ENCODE data around the gene DDIAS. TPM values are rescaled to one million over a fixed set of nuclear protein-coding genes. Genes with fewer than 3 reads are reported as not detected.
"Not testable (repeated sequence)": the region's sequence is repeated elsewhere in the genome, so short reads cannot be mapped to it uniquely, and the experiment has no call there.

Gene DDIAS
- polyA plus RNA-seq, 1 donor from 2014 or later = 0.26 TPM

DNA sequence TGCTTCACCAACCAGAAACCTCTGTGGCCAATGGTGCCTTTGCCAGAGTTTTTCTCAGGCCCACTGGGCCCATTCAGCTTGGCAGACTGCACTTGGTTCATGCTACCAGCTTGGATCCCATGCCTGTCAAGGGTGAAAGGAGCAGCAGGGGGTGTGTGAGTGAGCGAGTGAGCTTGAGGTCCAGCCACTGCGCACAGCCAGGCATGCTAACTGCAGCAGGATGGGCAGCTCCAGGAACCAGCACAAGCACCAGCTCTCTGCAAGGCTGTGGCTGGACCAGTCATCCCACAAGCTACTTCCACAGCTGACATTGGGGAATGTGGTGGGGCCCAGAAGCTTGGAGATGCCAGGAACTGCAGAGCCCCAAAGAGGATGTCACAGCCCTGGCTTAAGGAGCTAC, 40.8 kb downstream of the DDIAS start:
- TF ChIP-seq EZH2 (IDR thresholded peaks at IDR 0.05; ENCODE audit: borderline replicate concordance, insufficient read depth, low read length, poor library complexity, severe bottlenecking) = no peak
- no peak for TF ChIP-seq REST (IDR thresholded peaks at IDR 0.05; ENCODE audit: borderline replicate concordance)
- no peak for TF ChIP-seq MXI1 (conservative IDR thresholded peaks at IDR 0.05; ENCODE audit: poor library complexity, severe bottlenecking)
- Histone ChIP-seq H4K20me1 (ENCODE audit: insufficient read depth) (no peaks in the 10 kb centered on the region), H3K9me2 (ENCODE audit: insufficient read depth, low read length) (no peaks in the 10 kb centered on the region), H2AFZ (ENCODE audit: low read depth, low read length) (no peak overlapping the region), H3K9ac (ENCODE audit: low read length) (no peak overlapping the region), H3K36me3 (ENCODE audit: insufficient read depth, low read length) (no peaks in the 10 kb centered on the region), H3K9me3 (ENCODE audit: low read length) (no peaks in the 10 kb centered on the region), H3K79me2 (replicated peaks; ENCODE audit: insufficient read depth, low read length) (no peaks in the 10 kb centered on the region), H3F3A (ENCODE audit: insufficient read depth, low read length, poor library complexity, severe bottlenecking) (no peaks in the 10 kb centered on the region), H3K27me3 (ENCODE audit: insufficient read depth, low read depth, low read length) (no peaks in the 10 kb centered on the region), H3K27ac (ENCODE audit: low read length) (no peak overlapping the region), H3K4me2 (ENCODE audit: low read length) (no peak overlapping the region), H3K4me3 (ENCODE audit: low read length) (no peak overlapping the region)

DNA sequence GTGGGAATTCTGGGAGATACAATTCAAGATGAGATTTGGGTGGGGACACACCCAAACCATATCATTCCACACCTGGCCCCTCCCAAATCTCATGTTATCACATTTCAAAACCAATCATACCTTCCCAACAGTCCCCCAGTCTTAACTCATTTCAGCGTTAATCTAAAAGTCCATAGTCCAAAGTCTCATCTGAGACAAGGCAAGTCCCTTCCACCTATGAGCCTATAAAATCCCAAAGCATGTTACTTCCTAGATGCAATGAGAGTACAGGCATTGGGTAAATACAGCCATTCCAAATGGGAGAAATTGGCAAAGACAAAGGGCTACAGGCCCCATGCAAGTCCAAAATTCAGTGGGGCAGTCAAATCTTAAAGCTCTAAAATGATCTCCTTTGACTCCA, 41.9 kb downstream of the DDIAS start:
- H3K36me3 ChIP-seq (ENCODE audit: insufficient read depth, low read length); H3K9me3 ChIP-seq (ENCODE audit: low read length); H3K27me3 ChIP-seq (ENCODE audit: insufficient read depth, low read depth, low read length); H2AFZ ChIP-seq (ENCODE audit: low read depth, low read length); H3K27ac ChIP-seq (ENCODE audit: low read length); H3K4me2 ChIP-seq (ENCODE audit: low read length); H4K20me1 ChIP-seq (ENCODE audit: insufficient read depth); H3K79me2 ChIP-seq (replicated peaks; ENCODE audit: insufficient read depth, low read length); H3K4me3 ChIP-seq (ENCODE audit: low read length); H3K9ac ChIP-seq (ENCODE audit: low read length); H3F3A ChIP-seq (ENCODE audit: insufficient read depth, low read length, poor library complexity, severe bottlenecking); H3K9me2 ChIP-seq (ENCODE audit: insufficient read depth, low read length): not testable (repeated sequence)

DNA sequence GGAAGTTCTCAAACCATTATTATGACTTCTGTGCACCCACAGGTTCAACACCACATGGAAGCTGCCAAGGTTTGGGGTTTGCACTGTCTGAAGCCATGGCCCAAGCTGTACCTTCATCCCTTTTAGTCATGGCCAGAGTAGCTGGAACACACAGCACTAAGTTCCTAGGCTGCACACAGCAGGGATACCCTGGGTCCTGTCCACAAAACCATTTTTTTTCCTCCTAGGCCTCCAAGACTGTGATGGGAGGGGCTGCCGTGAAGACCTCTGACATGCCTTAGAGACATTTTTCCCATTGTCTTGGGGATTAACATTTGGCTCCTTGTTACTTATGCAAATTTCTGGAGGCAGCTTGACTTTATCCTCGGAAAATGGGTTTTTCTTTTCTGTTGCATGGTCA, 42.7 kb downstream of the DDIAS start:
- no peak overlapping the region for H3K4me2 ChIP-seq (ENCODE audit: low read length)
- no peaks in the 10 kb centered on the region for H3K79me2 ChIP-seq (replicated peaks; ENCODE audit: insufficient read depth, low read length)
- H2AFZ ChIP-seq (ENCODE audit: low read depth, low read length) = no peak overlapping the region
- no peak for TF ChIP-seq TAF1 (IDR thresholded peaks at IDR 0.05; ENCODE audit: low read depth)
- TF ChIP-seq MXI1 (conservative IDR thresholded peaks at IDR 0.05; ENCODE audit: poor library complexity, severe bottlenecking) = no peak
- no peak for TF ChIP-seq SMC3 (conservative IDR thresholded peaks at IDR 0.05; ENCODE audit: poor library complexity)
- no peak for TF ChIP-seq CTCF (IDR thresholded peaks at IDR 0.05; ENCODE audit: poor library complexity, severe bottlenecking)
- TF ChIP-seq EP300 (conservative IDR thresholded peaks at IDR 0.05; ENCODE audit: poor library complexity, severe bottlenecking) = no peak
- TF ChIP-seq EZH2 (IDR thresholded peaks at IDR 0.05; ENCODE audit: borderline replicate concordance, insufficient read depth, low read length, poor library complexity, severe bottlenecking) = no peak
- no peak for TF ChIP-seq RAD21 (conservative IDR thresholded peaks at IDR 0.05)
- TF ChIP-seq POLR2AphosphoS5 (IDR thresholded peaks at IDR 0.05) = no peak
- TF ChIP-seq REST (IDR thresholded peaks at IDR 0.05; ENCODE audit: borderline replicate concordance) = no peak
- H3K27ac ChIP-seq (ENCODE audit: low read length) = no peak overlapping the region
- no peaks in the 10 kb centered on the region for H3K9me3 ChIP-seq (ENCODE audit: low read length)
- H4K20me1 ChIP-seq (ENCODE audit: insufficient read depth) = no peaks in the 10 kb centered on the region
- no peaks in the 10 kb centered on the region for H3K27me3 ChIP-seq (ENCODE audit: insufficient read depth, low read depth, low read length)
- no peaks in the 10 kb centered on the region for H3K36me3 ChIP-seq (ENCODE audit: insufficient read depth, low read length)
- no peak overlapping the region for H3K4me3 ChIP-seq (ENCODE audit: low read length)
- H3F3A ChIP-seq (ENCODE audit: insufficient read depth, low read length, poor library complexity, severe bottlenecking) = no peaks in the 10 kb centered on the region
- no peak overlapping the region for H3K9ac ChIP-seq (ENCODE audit: low read length)
- no peaks in the 10 kb centered on the region for H3K9me2 ChIP-seq (ENCODE audit: insufficient read depth, low read length)

DNA sequence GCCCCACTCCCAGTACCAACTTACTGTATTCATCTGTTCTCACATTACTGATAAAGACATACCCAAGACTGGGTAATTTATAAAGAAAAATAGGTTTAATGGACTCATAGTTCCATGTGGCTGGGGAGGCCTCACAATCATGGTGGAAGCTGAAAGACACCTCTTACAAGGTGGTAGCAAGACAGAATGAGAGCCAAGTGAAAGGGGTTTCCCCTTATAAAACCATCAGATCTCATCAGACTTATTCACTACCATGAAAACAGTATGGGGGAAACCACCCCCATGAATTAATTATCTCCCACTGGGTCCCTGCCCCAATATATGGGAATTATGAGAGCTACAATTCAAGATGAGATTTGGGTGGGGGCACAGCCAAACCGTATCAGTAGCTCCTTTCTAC, 43.5 kb downstream of the DDIAS start:
- not testable (repeated sequence) for H3K27ac ChIP-seq (ENCODE audit: low read length); H3K9me3 ChIP-seq (ENCODE audit: low read length); H3K79me2 ChIP-seq (replicated peaks; ENCODE audit: insufficient read depth, low read length); H3K4me2 ChIP-seq (ENCODE audit: low read length); H3K4me3 ChIP-seq (ENCODE audit: low read length); H3F3A ChIP-seq (ENCODE audit: insufficient read depth, low read length, poor library complexity, severe bottlenecking); H3K27me3 ChIP-seq (ENCODE audit: insufficient read depth, low read depth, low read length); H3K9ac ChIP-seq (ENCODE audit: low read length); H3K36me3 ChIP-seq (ENCODE audit: insufficient read depth, low read length); H2AFZ ChIP-seq (ENCODE audit: low read depth, low read length); H4K20me1 ChIP-seq (ENCODE audit: insufficient read depth); H3K9me2 ChIP-seq (ENCODE audit: insufficient read depth, low read length)

Measured in neural cell (in vitro differentiated cells).